ENCODE results near the gene RB1.

RB1 gene

GRCh38 chr13:48383384-48383783 lies 79.8 kb downstream of the RB1 start:
- TF ChIP-seq CTCF (IDR thresholded peaks at IDR 0.05; ENCODE audit: borderline replicate concordance, extremely low read depth, low read length, poor library complexity, severe bottlenecking) (no peak), EZH2 (IDR thresholded peaks at IDR 0.05; ENCODE audit: borderline replicate concordance, low read depth, low read length, severe bottlenecking) (no peak)
- no peaks in the 10 kb centered on the region for H3K27me3 ChIP-seq (ENCODE audit: insufficient read depth, low read length, poor library complexity)
- H3K4me3 ChIP-seq (ENCODE audit: low read depth in 1 of 2, low read length in 2 of 2): no peak overlapping the region
- DNase-seq (no peak), ATAC-seq (ENCODE audit: insufficient read depth, low read depth) (no peak)
- no peak overlapping the region for H2AFZ ChIP-seq (ENCODE audit: low read depth, low read length)
- no peak overlapping the region for H3K27ac ChIP-seq (ENCODE audit: low read length)
- H3K4me2 ChIP-seq (ENCODE audit: insufficient read depth, low read length): no peak overlapping the region
- H3K9me3 ChIP-seq (ENCODE audit: insufficient read depth, low read length, severe bottlenecking): no peaks in the 10 kb centered on the region
- H3K4me1 ChIP-seq (ENCODE audit: insufficient read depth, low read length): no peaks in the 10 kb centered on the region
- peaks cover 8% of the 10 kb centered on the region; the same call in 1 of the 2 replicates for H3K79me2 ChIP-seq (ENCODE audit: insufficient read depth, low read length)
- peaks cover 68% of the 10 kb centered on the region for H3K36me3 ChIP-seq (ENCODE audit: insufficient read depth, low read length)
- no peak overlapping the region for H3K9ac ChIP-seq (ENCODE audit: low read depth, low read length)
- no peaks in the 10 kb centered on the region for H4K20me1 ChIP-seq (ENCODE audit: insufficient read depth, low read length)

GRCh38 chr13:48386816-48387215 lies 83.3 kb downstream of the RB1 start:
- Histone ChIP-seq H3K36me3 (ENCODE audit: insufficient read depth, low read length) (peaks cover 51% of the 10 kb centered on the region), H4K20me1 (ENCODE audit: insufficient read depth, low read length) (no peaks in the 10 kb centered on the region), H3K27ac (ENCODE audit: low read length) (no peak overlapping the region), H2AFZ (ENCODE audit: low read depth, low read length) (no peak overlapping the region), H3K27me3 (ENCODE audit: insufficient read depth, low read length, poor library complexity) (no peaks in the 10 kb centered on the region), H3K4me2 (ENCODE audit: insufficient read depth, low read length) (no peak overlapping the region), H3K9ac (ENCODE audit: low read depth, low read length) (no peak overlapping the region), H3K4me1 (ENCODE audit: insufficient read depth, low read length) (no peaks in the 10 kb centered on the region), H3K79me2 (ENCODE audit: insufficient read depth, low read length) (peaks cover 8% of the 10 kb centered on the region; the same call in 1 of the 2 replicates), H3K9me3 (ENCODE audit: insufficient read depth, low read length, severe bottlenecking) (peaks cover 2% of the 10 kb centered on the region), H3K4me3 (ENCODE audit: low read depth in 1 of 2, low read length in 2 of 2) (no peak overlapping the region)
- no peak for TF ChIP-seq EZH2 (IDR thresholded peaks at IDR 0.05; ENCODE audit: borderline replicate concordance, low read depth, low read length, severe bottlenecking)
- TF ChIP-seq CTCF (IDR thresholded peaks at IDR 0.05; ENCODE audit: borderline replicate concordance, extremely low read depth, low read length, poor library complexity, severe bottlenecking): no peak
- no peak for DNase-seq
- ATAC-seq (ENCODE audit: insufficient read depth, low read depth): no peak

- H3K4me3 ChIP-seq (ENCODE audit: low read depth in 1 of 2, low read length in 2 of 2): no peak overlapping the region
- DNase-seq (no peak), ATAC-seq (ENCODE audit: insufficient read depth, low read depth) (no peak)
- H2AFZ ChIP-seq (ENCODE audit: low read depth, low read length): no peak overlapping the region
- H3K36me3 ChIP-seq (ENCODE audit: insufficient read depth, low read length): peaks cover 48% of the 10 kb centered on the region
- H3K27me3 ChIP-seq (ENCODE audit: insufficient read depth, low read length, poor library complexity): no peaks in the 10 kb centered on the region
- H4K20me1 ChIP-seq (ENCODE audit: insufficient read depth, low read length): no peaks in the 10 kb centered on the region
- no peaks in the 10 kb centered on the region; the same call in 1 of the 2 replicates for H3K79me2 ChIP-seq (ENCODE audit: insufficient read depth, low read length)
- H3K4me2 ChIP-seq (ENCODE audit: insufficient read depth, low read length): no peak overlapping the region
- no peak overlapping the region for H3K9ac ChIP-seq (ENCODE audit: low read depth, low read length)
- no peak for TF ChIP-seq CTCF (IDR thresholded peaks at IDR 0.05; ENCODE audit: borderline replicate concordance, extremely low read depth, low read length, poor library complexity, severe bottlenecking)
- no peak for TF ChIP-seq EZH2 (IDR thresholded peaks at IDR 0.05; ENCODE audit: borderline replicate concordance, low read depth, low read length, severe bottlenecking)
- H3K9me3 ChIP-seq (ENCODE audit: insufficient read depth, low read length, severe bottlenecking): peaks cover 5% of the 10 kb centered on the region
- no peaks in the 10 kb centered on the region for H3K4me1 ChIP-seq (ENCODE audit: insufficient read depth, low read length)
- no peak overlapping the region for H3K27ac ChIP-seq (ENCODE audit: low read length)
Observed at GRCh38 chr13:48391257-48391656, 87.7 kb downstream of the RB1 start.
